H54 (cell line): Measurements from ENCODE around the gene LMAN1L.

Experiments used
- DNase-seq: peaks from one replicate; pipeline ENCODE4 v3.0.0; 2011; ENCODE audit warnings: low spot score, mixed read lengths; ENCODE audit not compliant: insufficient read length
- FAIRE-seq: peaks from 3 replicates; lab custom pipeline; 2011; peaks lifted over from hg19 to GRCh38; lab: Jason Lieb, UNC
- POLR2A ChIP-seq: IDR thresholded peaks from 2 replicates; pipeline ENCODE4 v1.6.1; 2011; ENCODE audit warnings: low read depth, mild to moderate bottlenecking, low read length

Gene LMAN1L

DNA sequence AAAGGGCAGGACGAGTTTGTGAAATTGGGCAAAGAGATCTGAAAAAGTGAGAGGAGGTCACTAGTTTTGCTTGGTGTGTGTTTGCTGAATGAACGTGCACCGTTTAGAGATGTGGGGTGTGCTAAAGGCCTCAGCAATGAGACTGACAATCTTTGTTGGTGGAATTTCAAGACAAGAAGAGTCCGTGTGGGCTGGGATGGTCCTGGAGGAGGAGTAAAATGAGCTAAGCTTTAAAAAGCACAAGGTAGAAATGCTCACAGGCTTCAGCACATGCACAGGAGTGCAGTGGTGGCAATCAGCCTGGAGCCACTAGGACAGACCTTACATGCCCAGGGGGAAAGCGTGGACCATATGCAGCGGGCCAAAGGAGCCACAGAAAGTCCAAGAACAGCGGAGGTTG is 12.3 kb downstream of the LMAN1L start:
- no peak for TF ChIP-seq POLR2A
- FAIRE-seq (no peak), DNase-seq (no peak)

DNA sequence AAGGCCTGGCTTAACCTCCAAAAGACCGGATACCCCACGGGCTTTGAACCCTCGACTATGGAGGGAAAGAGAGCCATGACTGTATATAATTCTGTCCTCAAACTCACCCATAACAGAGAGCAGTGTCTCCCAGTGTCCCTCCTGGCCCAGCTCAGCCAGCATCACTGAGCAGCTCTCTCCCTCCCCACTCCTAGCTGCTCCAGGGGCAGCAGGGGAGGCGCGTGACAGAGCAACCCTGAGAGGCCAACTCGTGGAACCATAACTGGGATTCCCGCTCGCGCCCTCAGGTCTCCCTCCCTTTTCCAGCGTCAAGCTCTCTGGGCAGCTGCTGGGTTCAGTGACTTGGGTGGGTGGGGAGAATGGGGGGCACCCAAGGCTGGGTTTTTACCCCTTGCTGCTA is 13.2 kb downstream of the LMAN1L start:
- DNase-seq (no peak), FAIRE-seq (no peak)
- TF ChIP-seq POLR2A = no peak

DNA sequence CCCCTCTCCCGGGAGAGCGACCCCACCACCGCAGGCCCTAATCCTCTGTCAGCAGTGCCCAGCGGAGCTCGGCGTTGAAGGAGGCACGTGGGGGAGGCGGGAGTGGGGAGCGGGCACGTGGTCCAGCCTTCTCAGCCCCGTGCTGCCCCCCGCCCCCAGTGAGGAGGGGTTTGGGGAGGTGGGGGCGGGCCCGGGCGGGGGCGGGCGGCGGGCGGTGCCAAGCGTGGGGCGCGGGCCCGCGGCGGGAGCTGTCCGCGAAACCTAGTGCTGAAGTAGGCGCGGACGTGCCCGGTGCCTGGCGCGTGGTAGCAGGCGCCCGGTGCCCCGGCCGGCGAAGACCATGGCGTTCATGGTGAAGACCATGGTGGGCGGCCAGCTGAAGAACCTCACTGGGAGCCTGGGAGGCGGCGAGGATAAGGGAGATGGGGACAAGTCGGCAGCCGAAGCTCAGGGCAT is 13.8 kb downstream of the LMAN1L start, which contains the start of gene CPLX3:
Gene CPLX3, plus strand, starts transcription at position 264 of the 456 bp plus-strand sequence. Its CDS starts 77 bp downstream, at position 341.
- FAIRE-seq (no peak), DNase-seq (no peak)

DNA sequence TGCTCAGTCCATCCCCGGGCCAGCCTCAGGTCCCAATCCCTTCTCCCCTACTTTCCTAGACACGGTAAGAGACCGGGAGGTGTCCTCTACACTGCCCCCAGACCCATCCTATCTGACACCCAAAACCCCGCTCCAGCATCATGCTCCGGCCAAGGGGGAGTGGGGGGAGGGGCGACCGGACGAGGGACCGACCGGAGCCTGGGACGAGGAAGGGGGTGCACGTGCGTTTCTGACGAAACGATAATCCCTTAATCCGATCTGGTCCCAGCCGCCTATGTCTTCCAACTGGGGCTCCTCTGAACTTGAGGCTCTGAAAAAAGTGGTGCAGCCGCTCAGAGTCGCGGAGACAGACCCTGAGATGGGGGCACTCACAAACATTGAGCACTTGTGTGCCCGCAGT is 14.3 kb downstream of the LMAN1L start:
- TF ChIP-seq POLR2A = no peak
- DNase-seq (no peak), FAIRE-seq (no peak)

More for the DNA sequence above, 13.8 kb downstream of the LMAN1L start, which contains the start of gene CPLX3:
- no peak for TF ChIP-seq POLR2A

DNA sequence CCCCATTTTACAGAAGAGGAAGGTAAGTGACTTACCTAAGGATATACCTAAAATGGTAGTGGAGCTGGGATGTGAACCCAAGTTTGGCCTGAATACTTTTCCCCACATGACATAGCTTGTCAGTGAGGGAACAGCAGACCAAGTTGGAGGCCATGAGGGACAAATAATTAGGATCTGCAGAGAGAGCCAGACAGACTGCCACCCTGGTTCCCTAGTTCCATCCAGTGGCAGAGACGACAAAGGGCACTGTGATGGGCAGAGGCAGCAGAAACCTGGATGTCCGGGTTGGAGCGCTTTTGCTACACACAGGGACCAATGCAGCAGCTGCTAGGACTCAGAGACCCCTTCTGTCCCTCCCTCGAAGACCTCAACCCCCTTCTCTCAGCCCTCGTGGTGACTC is 15.0 kb downstream of the LMAN1L start:
- DNase-seq = no peak
- FAIRE-seq = no peak
- TF ChIP-seq POLR2A = no peak

DNA sequence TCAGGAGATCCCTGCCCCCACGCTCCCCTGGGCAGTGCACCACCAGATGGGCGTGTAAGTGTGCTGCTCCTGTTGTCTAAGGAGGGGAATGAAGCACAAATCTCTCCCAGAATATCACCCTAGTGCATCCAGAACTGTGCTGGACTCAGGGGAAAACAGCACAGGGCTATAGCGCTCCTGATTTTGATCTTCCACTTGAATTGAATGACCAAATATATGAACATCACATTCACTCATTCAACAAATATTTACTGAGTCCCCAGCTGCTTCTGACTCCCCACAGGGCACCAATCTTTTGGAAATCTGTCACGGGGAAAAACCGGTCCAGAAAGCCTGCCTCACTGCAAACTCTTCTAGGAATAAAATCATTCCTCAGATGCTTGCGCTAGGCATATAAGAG is 16.2 kb downstream of the LMAN1L start:
- TF ChIP-seq POLR2A = no peak
- DNase-seq (peak; percentile 49), FAIRE-seq (no peak)

DNA sequence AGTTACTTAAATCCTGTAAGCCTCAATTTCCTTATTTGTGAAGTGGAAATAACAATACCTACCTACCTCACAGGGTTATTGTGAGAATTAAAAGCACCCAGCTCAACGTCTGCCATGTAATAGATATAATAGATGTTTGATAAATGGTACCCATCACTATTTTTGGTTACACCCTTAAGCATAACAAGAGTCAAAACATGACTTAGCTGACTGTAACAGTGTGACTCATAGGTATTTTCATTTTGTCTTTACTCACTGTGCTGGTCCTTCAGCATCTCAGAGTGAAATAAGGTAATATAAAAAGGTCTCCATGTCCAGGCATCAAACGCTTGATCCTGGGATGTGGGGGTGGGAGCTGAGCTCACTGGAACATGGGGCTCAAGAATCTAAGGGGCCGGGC is 16.9 kb downstream of the LMAN1L start:
- no peak for FAIRE-seq
- peak; percentile 84 for DNase-seq
- no peak for TF ChIP-seq POLR2A

DNA sequence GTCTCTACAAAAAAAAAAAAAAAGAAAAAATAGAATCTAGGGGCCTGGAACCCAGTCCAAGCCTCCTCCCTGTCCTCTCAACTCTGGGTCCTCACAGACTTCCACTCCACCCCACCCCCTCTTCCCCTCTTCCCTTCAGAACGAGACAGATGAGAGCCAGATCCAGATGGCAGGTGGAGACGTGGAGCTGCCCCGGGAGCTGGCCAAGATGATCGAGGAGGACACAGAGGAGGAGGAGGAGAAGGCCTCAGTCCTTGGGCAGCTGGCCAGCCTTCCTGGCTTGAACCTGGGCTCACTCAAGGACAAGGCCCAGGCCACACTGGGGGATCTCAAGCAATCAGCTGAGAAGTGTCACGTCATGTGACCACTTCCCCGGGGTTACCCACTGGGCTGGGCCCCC is 17.4 kb downstream of the LMAN1L start:
- FAIRE-seq = no peak
- no peak for TF ChIP-seq POLR2A
- DNase-seq = no peak

DNA sequence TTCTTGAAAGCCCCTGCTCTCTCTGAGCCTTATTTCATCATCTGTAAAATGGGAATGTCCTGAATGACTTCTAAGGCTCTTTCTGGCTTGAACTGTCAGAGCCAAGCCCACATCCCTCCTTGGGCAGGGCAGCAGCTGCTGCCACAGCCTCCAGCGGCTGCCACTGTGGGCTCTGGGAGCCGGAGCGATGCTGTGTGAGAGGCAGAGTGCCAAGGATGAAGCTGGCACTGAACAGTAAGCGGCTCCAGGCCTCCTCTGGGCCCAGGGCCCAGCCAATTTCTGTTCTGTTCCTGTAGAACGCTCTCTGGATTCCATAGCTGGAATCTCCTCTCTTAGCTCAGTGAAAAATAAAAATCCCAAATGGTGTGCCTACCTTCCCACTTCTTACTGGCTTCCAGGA is 18.2 kb downstream of the LMAN1L start:
- no peak for TF ChIP-seq POLR2A
- no peak for DNase-seq
- no peak for FAIRE-seq

DNA sequence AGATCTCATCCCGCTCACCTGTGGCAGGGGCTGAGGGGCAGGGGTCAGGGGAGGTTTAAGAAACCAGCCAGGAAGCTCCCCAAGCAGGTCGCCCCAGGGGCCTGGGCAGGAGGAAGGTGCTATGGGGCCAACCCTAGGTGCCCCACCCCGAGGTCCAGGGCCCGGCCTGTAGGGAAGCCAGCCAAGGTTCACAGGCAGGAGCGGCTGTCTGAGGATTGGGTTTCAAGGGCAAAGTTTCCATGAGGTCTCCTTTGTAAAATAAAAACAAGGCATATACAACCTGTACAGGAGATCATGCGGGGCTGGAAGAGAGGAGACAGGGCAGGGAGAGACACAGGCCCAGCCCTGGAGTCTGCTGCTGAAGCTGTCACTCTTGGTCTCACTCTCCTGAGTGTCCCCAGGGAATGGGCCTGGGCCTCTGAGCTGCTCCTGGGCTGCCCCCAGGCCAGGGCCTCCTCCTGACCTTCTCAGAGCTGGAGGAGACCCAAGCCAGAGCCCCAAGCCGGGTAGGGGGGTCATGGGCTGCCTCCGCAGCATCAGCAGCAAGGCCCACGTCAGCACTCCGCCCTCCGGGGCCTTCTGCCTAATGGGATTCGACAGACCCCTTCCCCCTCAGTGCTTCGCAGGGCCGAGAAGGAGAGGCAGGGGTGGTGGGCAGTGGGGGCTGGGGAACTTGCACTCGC is 19.3 kb downstream of the LMAN1L start:
- FAIRE-seq (no peak), DNase-seq (no peak)
- no peak for TF ChIP-seq POLR2A

DNA sequence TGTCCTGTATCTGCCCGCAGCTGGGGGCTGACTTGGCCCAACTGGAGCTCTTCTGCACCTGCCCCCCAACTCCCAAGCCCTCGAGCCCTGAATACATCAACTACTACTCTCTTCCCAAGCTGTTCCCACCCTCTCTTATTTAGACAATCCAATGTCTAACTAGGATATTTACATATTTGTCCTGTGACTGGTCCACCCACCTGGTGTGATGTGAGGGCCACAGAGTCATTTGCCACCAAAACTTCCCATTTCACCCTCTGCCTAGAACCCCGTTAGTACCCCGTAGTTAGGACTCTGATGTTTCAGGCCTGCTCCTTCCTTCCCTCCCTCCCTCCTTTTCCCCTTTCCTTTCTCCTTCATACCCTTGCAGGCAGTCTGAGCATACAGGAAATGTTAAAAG is 20.2 kb downstream of the LMAN1L start:
- DNase-seq (no peak), FAIRE-seq (no peak)
- no peak for TF ChIP-seq POLR2A

DNA sequence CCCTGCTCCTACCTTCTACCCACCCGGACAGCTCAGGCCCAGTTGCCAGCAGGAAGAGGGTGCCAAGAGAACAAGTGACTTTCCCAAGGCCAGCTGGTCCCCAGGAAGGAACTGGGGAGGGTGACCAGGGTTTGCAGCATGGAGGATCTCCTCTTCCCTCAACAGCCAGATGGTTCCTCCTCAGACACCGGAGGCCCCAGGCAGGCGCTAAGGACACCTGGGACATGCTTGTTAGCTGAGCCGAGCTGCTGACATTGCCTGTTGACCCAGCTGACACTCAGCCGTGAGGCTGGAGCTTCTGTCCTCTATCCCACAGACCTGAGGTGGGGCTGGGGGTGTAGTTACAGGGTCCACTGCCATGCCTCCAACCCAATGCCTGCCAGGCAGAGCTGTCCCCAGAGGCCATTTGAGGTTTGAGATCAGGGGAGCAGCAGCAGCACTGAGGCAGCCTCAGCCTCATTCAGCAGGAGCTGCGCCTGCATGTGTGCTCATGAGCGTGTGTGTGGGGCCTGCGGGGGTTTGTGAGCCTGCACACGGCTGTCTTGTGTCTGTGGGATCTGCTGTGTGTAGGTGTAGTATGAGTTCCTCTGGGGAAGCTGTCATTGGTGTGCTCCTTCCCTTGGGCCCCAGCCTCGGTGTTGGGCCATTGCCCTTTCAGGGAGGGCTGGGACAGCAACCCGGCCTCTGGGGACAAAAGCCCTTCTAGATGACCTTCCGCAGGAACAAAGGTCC is 20.9 kb downstream of the LMAN1L start:
- DNase-seq (no peak), FAIRE-seq (no peak)

DNA sequence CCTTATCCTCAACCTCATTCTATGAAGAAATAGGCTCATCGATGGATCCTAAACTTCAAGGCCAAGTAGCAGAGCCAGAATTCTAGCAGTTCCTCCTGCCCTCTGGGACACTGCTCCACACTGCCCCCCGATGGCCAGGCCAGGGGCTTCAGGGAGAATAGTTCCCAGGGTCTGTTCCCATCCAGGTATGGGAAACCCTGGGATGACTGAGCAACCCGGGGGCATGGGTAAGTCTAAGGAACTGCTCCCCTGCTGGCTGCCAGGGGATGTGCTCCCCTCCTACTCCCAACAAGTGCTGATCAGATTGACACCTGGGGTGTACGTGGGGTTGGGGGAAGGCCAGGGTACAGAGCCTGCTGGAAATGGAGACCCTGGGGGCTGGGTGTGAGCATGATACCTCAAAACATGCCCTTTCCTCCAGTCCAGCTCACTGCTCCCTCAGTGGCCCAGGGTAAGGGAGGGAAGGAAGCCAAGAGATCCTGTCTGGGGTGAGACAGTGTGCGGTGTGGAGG is 22.7 kb downstream of the LMAN1L start:
- peak; percentile 70 for DNase-seq
- no peak for FAIRE-seq
- TF ChIP-seq POLR2A = no peak

More for the DNA sequence above, 20.9 kb downstream of the LMAN1L start:
- no peak for TF ChIP-seq POLR2A

DNA sequence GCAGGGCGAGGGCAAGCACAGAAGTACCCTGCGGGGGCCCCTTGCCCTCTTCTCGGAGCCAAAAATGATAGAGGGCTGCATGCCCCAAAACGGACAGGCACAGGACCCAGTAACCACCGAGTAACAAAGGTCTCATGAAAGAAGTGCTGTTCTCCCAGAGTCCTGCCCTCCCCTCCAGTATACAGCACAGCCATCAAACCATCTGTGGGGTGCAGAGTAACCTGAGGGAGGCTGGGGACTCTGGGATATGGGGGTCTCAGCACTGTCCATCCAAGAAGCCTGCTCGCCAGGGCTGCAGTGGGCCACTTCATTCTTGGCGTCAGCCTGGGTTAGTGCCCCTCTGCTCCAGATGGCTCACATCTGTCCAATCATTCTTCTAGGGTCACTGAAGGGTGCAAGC is 24.2 kb downstream of the LMAN1L start:
- DNase-seq (no peak), FAIRE-seq (no peak)
- TF ChIP-seq POLR2A = no peak
